Endothelial cell of umbilical vein (primary cell): Measurements from ENCODE around the gene MAPK8. TPM values are rescaled to one million over a fixed set of nuclear protein-coding genes. Genes with fewer than 3 reads are reported as not detected.

Experiments used
- BruUV-seq: library from RNA; stranded (reverse); fragments of 400-500 nt; replicated peaks from 2 replicates; lab custom pipeline; 2021; lab: Mats Ljungman, UMichigan
- CTCF ChIA-PET: fragments of 300-600, 350-600 bp; sonication (Branson Sonifier 250); formaldehyde crosslinking; loops from one replicate; lab custom pipeline; 2021; ENCODE audit warnings: antibody characterized with exemption, inconsistent platforms; lab: Charles Lee
- POLR2A ChIA-PET: fragments of 300-600, 350-600 bp; sonication (Branson Sonifier 250); formaldehyde crosslinking; loops from one replicate; lab custom pipeline; 2021; ENCODE audit warnings: antibody characterized with exemption, inconsistent platforms; lab: Charles Lee
- DNase-seq: peaks from one replicate; pipeline ENCODE4 v3.0.0-alpha.2; 2011; ENCODE audit warnings: low read depth, low spot score
- FAIRE-seq: peaks from 2 replicates; lab custom pipeline; 2011; peaks lifted over from hg19 to GRCh38; lab: Jason Lieb, UNC
- H2AFZ ChIP-seq: 2 replicates; pipeline ENCODE4 v1.6.0; 2012; ENCODE audit warnings: low read depth, low read length, control low read depth, inconsistent platforms
- H3K27ac ChIP-seq: 2 replicates; pipeline ENCODE4 v1.5.1; 2011; ENCODE audit warnings: low read depth, mild to moderate bottlenecking, control low read depth, low read length, moderate library complexity; ENCODE audit not compliant: insufficient read depth
- H3K27me3 ChIP-seq, 2 experiments: 2 replicates each; pipeline versions ENCODE4 v1.6.0 to v1.6.1; 2011; ENCODE audit warnings: low read length in 2 of 2, mixed read lengths in 1 of 2; ENCODE audit not compliant: control insufficient read depth in 2 of 2, insufficient read depth in 2 of 2
- H3K36me3 ChIP-seq, 2 experiments: 2 replicates in 1 of 2; 3 replicates in 1 of 2; pipeline ENCODE4 v1.5.1; 2011; ENCODE audit warnings: low read length in 2 of 2, mild to moderate bottlenecking in 1 of 2, moderate library complexity in 1 of 2; ENCODE audit not compliant: control insufficient read depth in 2 of 2, insufficient read depth in 2 of 2; ENCODE audit errors: extremely low read depth in 1 of 2
- H3K4me1 ChIP-seq: 3 replicates; pipeline ENCODE4 v1.5.1; 2011; ENCODE audit warnings: mild to moderate bottlenecking, low read length; ENCODE audit not compliant: control insufficient read depth, insufficient read depth; ENCODE audit errors: extremely low read depth
- H3K4me2 ChIP-seq: 2 replicates; pipeline ENCODE4 v1.6.1; 2011; ENCODE audit warnings: low read length, control low read depth, mixed read lengths; ENCODE audit not compliant: insufficient read depth
- H3K4me3 ChIP-seq, 3 experiments: fragments of 200-600 bp in 1 of 3; sonication (generic), shearing (Covaris generic) in 1 of 3; replicated peaks in 1 of 3; 2 replicates each; pipeline ENCODE4 v1.5.1; 2011 to 2016; ENCODE audit warnings: control low read depth in 3 of 3, low read length in 3 of 3, mild to moderate bottlenecking in 2 of 3, inconsistent platforms in 1 of 3, low read depth in 1 of 3, moderate library complexity in 1 of 3; ENCODE audit not compliant: insufficient read depth in 1 of 3
- H3K79me2 ChIP-seq: 2 replicates; pipeline ENCODE4 v1.6.0; 2012; ENCODE audit warnings: low read length, inconsistent platforms; ENCODE audit not compliant: control insufficient read depth, insufficient read depth
- H3K9ac ChIP-seq: replicated peaks from 2 replicates; pipeline ENCODE3; 2011; ENCODE audit warnings: low read length, control low read depth; ENCODE audit not compliant: insufficient read depth; ENCODE audit errors: extremely low read depth
- H3K9me1 ChIP-seq: replicated peaks from 3 replicates; pipeline ENCODE4 v1.6.0; 2011; ENCODE audit warnings: mild to moderate bottlenecking, low read length; ENCODE audit not compliant: control insufficient read depth, insufficient read depth; ENCODE audit errors: extremely low read depth
- H3K9me3 ChIP-seq: replicated peaks from 2 replicates; pipeline ENCODE4 v1.5.1; 2012; ENCODE audit warnings: low read length, inconsistent platforms; ENCODE audit not compliant: control insufficient read depth, insufficient read depth
- H4K20me1 ChIP-seq: replicated peaks from 2 replicates; pipeline ENCODE3; 2011; ENCODE audit warnings: mild to moderate bottlenecking, low read length; ENCODE audit not compliant: control insufficient read depth, insufficient read depth; ENCODE audit errors: extremely low read depth
- EZH2 ChIP-seq: IDR thresholded peaks from 2 replicates; pipeline ENCODE4 v1.6.1; 2012; ENCODE audit warnings: borderline replicate concordance, low read depth, mild to moderate bottlenecking, moderate library complexity, low read length, inconsistent platforms; ENCODE audit not compliant: severe bottlenecking
- MYC ChIP-seq: IDR thresholded peaks from one replicate; pipeline ENCODE4 v1.6.1; 2011; ENCODE audit warnings: mild to moderate bottlenecking, low read depth, low read length
- POLR2A ChIP-seq: IDR thresholded peaks from 2 replicates; pipeline ENCODE4 v1.6.1; 2012; ENCODE audit warnings: low read depth, mild to moderate bottlenecking, control low read depth, low read length
- POLR2AphosphoS5 ChIP-seq: IDR thresholded peaks from 2 replicates; pipeline ENCODE4 v1.6.1; 2012; ENCODE audit warnings: low read depth, mild to moderate bottlenecking, control low read depth, low read length, moderate library complexity; ENCODE audit not compliant: insufficient read depth
- dilution Hi-C: fragments of 300-500 bp; cut with MboI; formaldehyde crosslinking; loops from one replicate; pipeline ENCODE4 v1.15.0; 2019; ENCODE audit warnings: low sequenced_read_pairs; ENCODE audit not compliant: extremely low pct_ligation_motif_present
- intact Hi-C: fragments of 100-400 bp; cut with micrococcal nuclease; formaldehyde crosslinking; loops from one replicate; pipeline ENCODE4 v1.10.0; 2022
- polyA plus RNA-seq, 4 experiments: library from polyadenylated mRNA; depleted of rRNA in 3 of 4; stranded (reverse) in 3 of 4; unstranded in 1 of 4; fragments of >200 nt; gene quantifications; 2 replicates each; pipeline versions ENCODE4 v1.2.1 to v1.2.3, GENCODE V29; 2011 to 2012; ENCODE audit warnings: missing spikeins in 1 of 4
- total RNA-seq: library from RNA; stranded (reverse); gene quantifications from 2 replicates; pipeline ENCODE4 v1.2.3, GENCODE V29; 2021

MAPK8 gene
- total and polyA plus RNA-seq, 2 donors (not counting 3 experiments of a cell fraction or from before 2014, with no cell fraction given), result 25.3 to 56.2 TPM

DNA sequence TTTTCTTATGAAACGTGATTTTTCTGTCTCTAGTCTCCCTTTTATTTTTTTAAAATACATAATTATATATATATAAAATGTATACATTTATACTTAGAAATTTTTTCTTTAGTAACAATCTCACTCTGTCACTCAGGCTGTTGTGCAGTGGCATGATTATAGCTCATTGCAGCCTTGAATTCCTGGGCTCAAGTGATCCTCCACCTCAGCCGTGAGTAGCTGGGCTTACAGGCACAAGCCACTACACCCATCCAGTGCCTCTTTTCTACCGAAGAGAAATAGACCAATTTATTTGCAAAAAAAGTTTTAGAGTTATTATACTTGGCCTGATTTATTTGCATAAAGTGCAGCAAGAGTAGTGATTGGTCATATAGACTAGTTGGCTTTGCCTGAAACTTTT is 72.2 kb downstream of the MAPK8 start:
- POLR2A ChIA-PET, result no interaction called here
- CTCF ChIA-PET, result interaction anchor here (1.4 kb wide), 2 partner anchors 13 to 128 kb away, joined by 3 read pairs; no protein-coding TSS in a partner anchor
- BruUV-seq, result no TSS peak

DNA sequence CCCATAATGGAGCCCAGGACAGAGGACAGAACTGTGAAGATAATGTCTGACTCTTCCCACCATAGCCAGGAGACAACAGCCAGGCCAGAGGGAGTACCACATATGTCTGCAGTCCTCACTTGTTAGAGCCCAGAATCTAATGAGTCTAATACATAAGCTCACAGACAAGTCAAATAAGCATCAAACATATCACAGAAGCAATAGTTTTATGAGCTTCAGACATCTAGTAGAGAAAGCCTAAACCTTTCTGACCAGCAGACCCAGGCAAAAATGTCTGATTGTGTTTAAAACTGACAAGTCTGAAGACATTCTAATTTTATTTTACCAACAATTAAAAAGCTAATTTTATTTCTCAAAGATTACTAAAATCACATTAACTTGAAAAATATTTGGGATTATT is 75.5 kb downstream of the MAPK8 start:
- Histone ChIP-seq H3K27ac (no peak overlapping the region), H3K36me3 (no peaks in the 10 kb centered on the region), H3K4me3 (no peak overlapping the region), H3K9ac (no peak overlapping the region), H3K4me2 (no peak overlapping the region), H2AFZ (no peak overlapping the region), H4K20me1 (peaks cover 3% of the 10 kb centered on the region), H3K27me3 (no peaks in the 10 kb centered on the region), H3K9me1 (no peaks in the 10 kb centered on the region), H3K4me1 (peaks cover 6% of the 10 kb centered on the region), H3K79me2 (peaks cover 7% of the 10 kb centered on the region), H3K9me3 (no peaks in the 10 kb centered on the region)
- FAIRE-seq, result no peak
- ChIA-PET POLR2A (interaction anchor here (0.6 kb wide), 1 partner anchor 60 kb away, joined by 3 read pairs; no protein-coding TSS in a partner anchor), CTCF (interaction anchor here (0.9 to 2.4 kb wide), 10 partner anchors 9 to 1137 kb away, joined by 3 to 12 read pairs (median 4); no protein-coding TSS in a partner anchor)
- no TSS peak for BruUV-seq
- dilution Hi-C loops, result no loop called here
- no peak for DNase-seq
- TF ChIP-seq POLR2A, result no peak
- intact Hi-C loops, result no loop called here

More for the DNA sequence above, 72.2 kb downstream of the MAPK8 start:
- Histone ChIP-seq H3K4me2 (no peak overlapping the region), H3K79me2 (peaks cover 3% of the 10 kb centered on the region), H3K27me3 (no peaks in the 10 kb centered on the region), H3K9me1 (no peaks in the 10 kb centered on the region), H4K20me1 (peaks cover 3% of the 10 kb centered on the region), H3K4me1 (peaks cover 6% of the 10 kb centered on the region), H3K36me3 (no peaks in the 10 kb centered on the region), H3K9me3 (no peaks in the 10 kb centered on the region), H3K4me3 (no peak overlapping the region), H3K27ac (no peak overlapping the region), H3K9ac (no peak overlapping the region), H2AFZ (no peak overlapping the region)
- intact Hi-C loops, result no loop called here
- dilution Hi-C loops, result no loop called here
- no peak for TF ChIP-seq MYC
- no peak for TF ChIP-seq POLR2AphosphoS5
- no peak for TF ChIP-seq EZH2
- DNase-seq, result no peak
- FAIRE-seq, result no peak
